Vagina (tissue), 2 donors: Measurements from ENCODE around the gene SORCS1. TPM values are rescaled to one million over a fixed set of nuclear protein-coding genes. Genes with fewer than 3 reads are reported as not detected.

Source experiments
- DNase-seq, 2 donors: peaks; one replicate each; pipeline ENCODE4 v3.0.0-alpha.2; 2017; ENCODE audit errors: extremely low spot score in 2 of 2
- H3K27ac ChIP-seq: fragments of 200-600 bp; sonication (generic); one replicate; pipeline ENCODE4 v1.5.1; 2019
- H3K27me3 ChIP-seq: fragments of 200-600 bp; sonication (generic); one replicate; pipeline ENCODE4 v1.5.1; 2019
- H3K36me3 ChIP-seq, 2 donors: fragments of 200-600 bp; sonication (generic); one replicate each; pipeline ENCODE4 v1.5.1; 2017 to 2019
- H3K4me1 ChIP-seq: fragments of 200-600 bp; sonication (generic); one replicate; pipeline ENCODE4 v1.5.1; 2019
- H3K4me3 ChIP-seq, 2 donors: fragments of 200-600 bp; sonication (generic); 1 replicate in 1 of 2; 2 replicates in 1 of 2; pipeline ENCODE4 v1.5.1; 2016 to 2019
- H3K9me3 ChIP-seq: fragments of 200-600 bp; sonication (generic); one replicate; pipeline ENCODE4 v1.5.1; 2019
- POLR2A ChIP-seq, 2 donors: fragments of 450-650 bp; IDR thresholded peaks; one replicate each; pipeline ENCODE4 v1.6.1; 2017; ENCODE audit warnings: antibody characterized with exemption in 2 of 2, mild to moderate bottlenecking in 2 of 2, moderate library complexity in 2 of 2
- POLR2AphosphoS5 ChIP-seq, 2 donors: sonication (generic); formaldehyde crosslinking; IDR thresholded peaks; one replicate each; pipeline ENCODE4 v1.9.0; 2017; ENCODE audit warnings: antibody characterized with exemption in 2 of 2, mild to moderate bottlenecking in 2 of 2, low read depth in 1 of 2; ENCODE audit not compliant: insufficient read depth in 1 of 2
- intact Hi-C: fragments of 100-400 bp; cut with DNase I; formaldehyde crosslinking; loops from one replicate; pipeline ENCODE4 v1.15.1; 2023
- total RNA-seq: library from RNA; depleted of rRNA; stranded (reverse); fragments of >200 nt; gene quantifications from one replicate; pipeline ENCODE4 v1.2.3, GENCODE V29; 2016
- TF ChIP-seq, protein P1 (sequence below), 3 experiments: fragments of 450-650 bp in 2 of 3; fragments of 200-600 bp in 1 of 3; sonication (generic) in 1 of 3; IDR thresholded peaks; one replicate each; pipeline ENCODE4 v1.5.1; 2017 to 2019; ENCODE audit warnings: antibody characterized with exemption in 3 of 3, mild to moderate bottlenecking in 2 of 3, moderate library complexity in 2 of 3

Gene SORCS1
- total RNA-seq, 1 donor from 2014 or later: 5.9 TPM

DNA sequence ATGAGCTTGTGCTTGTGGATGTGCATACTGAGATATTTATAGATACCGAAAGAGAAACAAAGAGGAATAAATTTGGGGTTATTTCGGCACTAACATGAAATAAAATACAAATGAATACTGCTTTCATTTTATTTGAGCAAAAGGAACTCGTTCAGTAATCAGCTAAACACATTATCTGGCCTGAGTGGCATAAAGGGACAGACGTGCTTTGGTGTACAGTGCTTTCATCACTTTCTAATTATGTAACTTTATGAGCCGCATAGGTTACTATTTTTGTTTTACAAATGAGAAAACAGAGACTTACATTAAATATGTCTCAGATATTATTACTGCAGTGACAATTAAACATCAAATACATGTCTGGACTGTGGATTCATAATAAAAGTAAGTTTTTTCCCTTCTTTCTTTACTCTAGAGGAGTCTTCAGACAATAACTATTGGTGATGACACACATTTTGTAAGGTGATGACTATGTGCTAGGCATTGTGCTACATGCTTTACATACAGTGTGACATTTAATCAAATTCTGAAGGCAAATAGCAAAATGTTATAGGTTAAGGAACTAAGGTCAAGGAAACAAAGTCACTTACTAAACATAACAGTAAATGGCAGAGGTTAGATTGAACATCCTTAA is 503.3 kb downstream of the SORCS1 start:
- no peaks in the 10 kb centered on the region for H3K36me3 ChIP-seq
- no peaks in the 10 kb centered on the region for H3K9me3 ChIP-seq
- no peak overlapping the region for H3K27ac ChIP-seq
- TF ChIP-seq POLR2AphosphoS5 (IDR thresholded peaks at IDR 0.05; ENCODE audit: insufficient read depth in 1 of 2, low read depth in 1 of 2): no peak
- TF ChIP-seq POLR2A (IDR thresholded peaks at IDR 0.05): no peak
- intact Hi-C loops: no loop called here
- H3K4me1 ChIP-seq: no peaks in the 10 kb centered on the region
- no peak for DNase-seq
- H3K27me3 ChIP-seq: no peaks in the 10 kb centered on the region
- no peak overlapping the region for H3K4me3 ChIP-seq

DNA sequence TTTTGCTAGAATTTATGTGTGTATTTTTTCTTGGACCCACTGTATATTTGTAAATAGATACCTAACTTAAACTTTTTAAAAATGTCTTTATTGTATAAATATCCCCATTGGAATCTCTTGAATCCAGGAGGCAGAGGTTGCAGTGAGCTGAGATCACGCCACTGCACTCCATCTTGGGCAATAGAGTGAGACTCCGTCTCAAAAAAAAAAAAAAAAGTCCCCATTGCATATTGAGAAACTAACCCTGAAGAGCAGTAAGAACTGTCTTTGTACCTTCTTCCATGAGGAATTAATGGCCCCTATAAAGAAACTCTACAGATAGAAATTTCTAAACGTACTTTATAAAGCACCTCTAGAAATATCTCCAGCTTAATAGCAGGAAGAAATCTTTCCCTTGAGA is 504.0 kb downstream of the SORCS1 start:
- H3K27me3 ChIP-seq: no peaks in the 10 kb centered on the region

DNA sequence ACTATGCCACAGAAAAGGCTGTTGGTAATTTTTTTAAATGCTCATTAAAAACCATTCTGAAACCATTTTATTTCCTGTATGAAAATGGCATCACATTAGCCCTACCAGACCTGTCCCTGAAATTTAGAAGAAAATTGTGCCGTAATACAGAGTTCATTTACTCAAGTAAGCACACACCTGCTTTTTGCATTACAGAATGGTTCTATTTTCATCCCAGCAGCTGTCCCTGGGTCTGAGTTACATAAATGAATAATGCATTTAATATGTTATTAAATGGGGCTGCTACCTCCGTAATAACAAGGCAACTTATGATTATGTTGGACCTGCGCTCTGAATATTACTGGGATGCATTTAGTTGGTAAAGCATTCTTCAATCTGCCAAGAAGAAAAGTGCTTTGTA is 508.9 kb downstream of the SORCS1 start:
- H3K27me3 ChIP-seq: no peaks in the 10 kb centered on the region
- DNase-seq: no peak
- TF ChIP-seq, protein P1, sequence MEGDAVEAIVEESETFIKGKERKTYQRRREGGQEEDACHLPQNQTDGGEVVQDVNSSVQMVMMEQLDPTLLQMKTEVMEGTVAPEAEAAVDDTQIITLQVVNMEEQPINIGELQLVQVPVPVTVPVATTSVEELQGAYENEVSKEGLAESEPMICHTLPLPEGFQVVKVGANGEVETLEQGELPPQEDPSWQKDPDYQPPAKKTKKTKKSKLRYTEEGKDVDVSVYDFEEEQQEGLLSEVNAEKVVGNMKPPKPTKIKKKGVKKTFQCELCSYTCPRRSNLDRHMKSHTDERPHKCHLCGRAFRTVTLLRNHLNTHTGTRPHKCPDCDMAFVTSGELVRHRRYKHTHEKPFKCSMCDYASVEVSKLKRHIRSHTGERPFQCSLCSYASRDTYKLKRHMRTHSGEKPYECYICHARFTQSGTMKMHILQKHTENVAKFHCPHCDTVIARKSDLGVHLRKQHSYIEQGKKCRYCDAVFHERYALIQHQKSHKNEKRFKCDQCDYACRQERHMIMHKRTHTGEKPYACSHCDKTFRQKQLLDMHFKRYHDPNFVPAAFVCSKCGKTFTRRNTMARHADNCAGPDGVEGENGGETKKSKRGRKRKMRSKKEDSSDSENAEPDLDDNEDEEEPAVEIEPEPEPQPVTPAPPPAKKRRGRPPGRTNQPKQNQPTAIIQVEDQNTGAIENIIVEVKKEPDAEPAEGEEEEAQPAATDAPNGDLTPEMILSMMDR (IDR thresholded peaks at IDR 0.05): no peak
- TF ChIP-seq POLR2A (IDR thresholded peaks at IDR 0.05) (no peak), POLR2AphosphoS5 (IDR thresholded peaks at IDR 0.05; ENCODE audit: insufficient read depth in 1 of 2, low read depth in 1 of 2) (no peak)
- H3K4me1 ChIP-seq: no peaks in the 10 kb centered on the region
- H3K9me3 ChIP-seq: no peaks in the 10 kb centered on the region
- intact Hi-C loops: no loop called here
- H3K36me3 ChIP-seq: no peaks in the 10 kb centered on the region
- H3K4me3 ChIP-seq: no peak overlapping the region
- H3K27ac ChIP-seq: no peak overlapping the region

More for the DNA sequence above, 504.0 kb downstream of the SORCS1 start:
- Histone ChIP-seq H3K4me1 (no peaks in the 10 kb centered on the region), H3K36me3 (no peaks in the 10 kb centered on the region), H3K27ac (no peak overlapping the region), H3K4me3 (no peak overlapping the region), H3K9me3 (no peaks in the 10 kb centered on the region)
- TF ChIP-seq, protein P1 (IDR thresholded peaks at IDR 0.05): no peak
- TF ChIP-seq POLR2AphosphoS5 (IDR thresholded peaks at IDR 0.05; ENCODE audit: insufficient read depth in 1 of 2, low read depth in 1 of 2): no peak
- no peak for TF ChIP-seq POLR2A (IDR thresholded peaks at IDR 0.05)
- no peak for DNase-seq
- intact Hi-C loops: no loop called here

DNA sequence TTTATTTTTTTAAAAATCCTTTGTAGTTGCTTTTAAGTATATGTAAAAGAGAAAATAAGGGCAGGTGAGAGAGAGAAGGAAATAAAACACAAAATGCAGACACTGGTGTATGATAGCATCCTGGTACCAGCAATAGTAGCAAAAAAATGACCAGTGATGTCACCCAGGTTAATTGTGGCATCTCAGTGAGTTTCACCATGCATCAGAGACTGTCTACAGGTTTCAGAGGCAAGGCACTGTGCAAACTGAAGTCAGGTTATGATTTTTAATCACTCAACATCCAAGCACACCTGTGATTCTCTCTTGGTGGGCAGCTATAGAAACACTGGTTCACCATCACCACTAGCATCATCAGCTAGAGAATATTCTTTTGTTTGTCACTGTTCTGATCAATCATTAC is 509.3 kb downstream of the SORCS1 start:
- Histone ChIP-seq H3K36me3 (no peaks in the 10 kb centered on the region), H3K4me3 (no peak overlapping the region), H3K27ac (no peak overlapping the region), H3K9me3 (no peaks in the 10 kb centered on the region), H3K4me1 (no peaks in the 10 kb centered on the region), H3K27me3 (no peaks in the 10 kb centered on the region)
- intact Hi-C loops: no loop called here
- DNase-seq: no peak
- TF ChIP-seq POLR2AphosphoS5 (IDR thresholded peaks at IDR 0.05; ENCODE audit: insufficient read depth in 1 of 2, low read depth in 1 of 2) (no peak), POLR2A (IDR thresholded peaks at IDR 0.05) (no peak)
- TF ChIP-seq, protein P1 (IDR thresholded peaks at IDR 0.05): no peak

DNA sequence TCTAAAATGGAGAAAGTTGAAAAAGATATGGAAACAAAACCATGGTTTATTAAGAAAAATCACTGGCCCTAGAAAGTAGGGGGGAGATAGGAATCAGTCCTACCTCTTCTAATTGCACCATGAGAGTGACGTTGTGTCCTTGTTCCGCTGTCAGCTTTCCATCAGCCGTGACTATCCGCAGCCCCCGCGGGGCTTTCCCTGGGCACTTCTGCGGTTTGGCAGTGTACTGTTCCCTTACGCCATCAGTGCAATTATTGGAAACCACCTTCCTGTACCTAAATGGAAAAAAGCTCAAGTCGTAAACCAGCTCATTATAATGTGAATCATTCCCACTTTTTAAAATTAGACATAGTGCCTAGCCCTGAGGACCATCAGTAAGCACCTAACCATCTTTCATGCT is 512.2 kb downstream of the SORCS1 start:
- Histone ChIP-seq H3K4me1 (no peaks in the 10 kb centered on the region), H3K27ac (no peak overlapping the region), H3K27me3 (no peaks in the 10 kb centered on the region), H3K36me3 (no peaks in the 10 kb centered on the region), H3K9me3 (no peaks in the 10 kb centered on the region), H3K4me3 (no peak overlapping the region)
- TF ChIP-seq POLR2A (IDR thresholded peaks at IDR 0.05) (no peak), POLR2AphosphoS5 (IDR thresholded peaks at IDR 0.05; ENCODE audit: insufficient read depth in 1 of 2, low read depth in 1 of 2) (no peak)
- TF ChIP-seq, protein P1 (IDR thresholded peaks at IDR 0.05): no peak
- intact Hi-C loops: no loop called here
- DNase-seq: no peak
